NCI-H524 (cell line): ENCODE measurements around the gene GTPBP4.

Source experiments
- DNase-seq, 2 experiments: peaks; one replicate each; lab custom pipeline; 2025; lab: John Stamatoyannopoulos, UW

Gene GTPBP4

GRCh38 chr10:966466-967235, 21.6 kb upstream of the GTPBP4 start:
- DNase-seq = no peak

- DNase-seq = no peak
These were observed 19.6 kb upstream of the GTPBP4 start for GRCh38 chr10:968546-969199.

- no peak for DNase-seq
These were observed 18.6 kb upstream of the GTPBP4 start for GRCh38 chr10:969473-970150.

GRCh38 chr10:970311-971149, 17.7 kb upstream of the GTPBP4 start:
- no peak for DNase-seq

GRCh38 chr10:971150-971542, 17.1 kb upstream of the GTPBP4 start:
- no peak for DNase-seq

GRCh38 chr10:971613-972012, 16.6 kb upstream of the GTPBP4 start:
- DNase-seq = no peak

GRCh38 chr10:972763-973162, 15.5 kb upstream of the GTPBP4 start:
- no peak for DNase-seq

GRCh38 chr10:974038-974784, 14.0 kb upstream of the GTPBP4 start:
- no peak for DNase-seq

- DNase-seq = no peak
These were observed 13.5 kb upstream of the GTPBP4 start for GRCh38 chr10:974785-975074.

- no peak for DNase-seq
These were observed 11.9 kb upstream of the GTPBP4 start for GRCh38 chr10:976316-976715.

- DNase-seq = no peak
These were observed 9.3 kb upstream of the GTPBP4 start for GRCh38 chr10:978826-979421.

GRCh38 chr10:980468-981093, 7.7 kb upstream of the GTPBP4 start:
- DNase-seq = no peak

GRCh38 chr10:983401-983800, 4.8 kb upstream of the GTPBP4 start:
- no peak for DNase-seq

- no peak for DNase-seq
These were observed 4.1 kb upstream of the GTPBP4 start for GRCh38 chr10:983971-984655.

GRCh38 chr10:985361-985760, 2.9 kb upstream of the GTPBP4 start:
- no peak for DNase-seq

- DNase-seq = no peak
These were observed 2.0 kb upstream of the GTPBP4 start for GRCh38 chr10:986137-986825.

- DNase-seq = no peak
These were observed 1.2 kb upstream of the GTPBP4 start for GRCh38 chr10:986881-987619.

- DNase-seq = no peak
These were observed 689 bp upstream of the GTPBP4 start for GRCh38 chr10:987620-987869.
